Measurements from ENCODE around the gene ACTR10.
A peak's percentile ranks its signal among the peaks of the same experiment; 100 is the strongest.

ACTR10 gene

GRCh38 chr14:58199726-58200479 is at the start of gene ACTR10:
Gene ACTR10, plus strand, starts transcription at chr14:58200149. Its CDS starts 69 bp downstream, at chr14:58200218.
- peak; percentile 60 for DNase-seq

- DNase-seq, result no peak
These were observed 49.6 kb upstream of the ACTR10 start for GRCh38 chr14:58150243-58150805.

- DNase-seq, result no peak
These were observed 48.6 kb upstream of the ACTR10 start for GRCh38 chr14:58151133-58152013.

GRCh38 chr14:58152014-58152857 is 47.7 kb upstream of the ACTR10 start, which contains the start of gene ARMH4:
Gene ARMH4, minus strand, starts transcription at chr14:58152213. Its CDS starts 12,855 bp downstream, at chr14:58139358.
- DNase-seq, result peak; percentile 51

- DNase-seq, result no peak
These were observed 39.4 kb upstream of the ACTR10 start for GRCh38 chr14:58160561-58160960.

GRCh38 chr14:58166005-58166983 is 33.7 kb upstream of the ACTR10 start:
- peak; percentile 70 for DNase-seq

GRCh38 chr14:58167057-58167456 is 32.9 kb upstream of the ACTR10 start:
- DNase-seq, result no peak

- DNase-seq, result no peak
These were observed 32.1 kb upstream of the ACTR10 start for GRCh38 chr14:58167891-58168290.

- DNase-seq, result peak; percentile 92
These were observed 28.9 kb upstream of the ACTR10 start for GRCh38 chr14:58171090-58171489.

- DNase-seq, result no peak
These were observed 22.8 kb upstream of the ACTR10 start for GRCh38 chr14:58177125-58177524.

- no peak for DNase-seq
These were observed 10.8 kb upstream of the ACTR10 start for GRCh38 chr14:58189176-58189575.

- DNase-seq, result no peak
These were observed 8.0 kb upstream of the ACTR10 start for GRCh38 chr14:58191763-58192601.

- no peak for DNase-seq
These were observed 6.4 kb upstream of the ACTR10 start for GRCh38 chr14:58193542-58193941.

- no peak for DNase-seq
These were observed 3.8 kb upstream of the ACTR10 start for GRCh38 chr14:58196198-58196597.

GRCh38 chr14:58198086-58198485 is 1.9 kb upstream of the ACTR10 start:
- DNase-seq, result no peak

- peak; percentile 47 for DNase-seq
These were observed 512 bp downstream of the ACTR10 start for GRCh38 chr14:58200480-58200841.

GRCh38 chr14:58200846-58201245 is 897 bp downstream of the ACTR10 start:
- DNase-seq, result peak; percentile 9

- no peak for DNase-seq
These were observed 13.2 kb downstream of the ACTR10 start for GRCh38 chr14:58213176-58213575.

- DNase-seq, result no peak
These were observed 15.4 kb downstream of the ACTR10 start for GRCh38 chr14:58215191-58215914.

GRCh38 chr14:58216544-58216943 is 16.6 kb downstream of the ACTR10 start:
- no peak for DNase-seq
